Astrocyte of the spinal cord (primary cell): ENCODE data around the gene ZBED3.

Experiments used
- DNase-seq: peaks from one replicate; pipeline ENCODE4 v3.0.0; 2011; ENCODE audit warnings: low read depth, low spot score
- H3K4me3 ChIP-seq: 2 replicates; pipeline ENCODE4 v1.5.1; 2011; ENCODE audit warnings: low read depth, mild to moderate bottlenecking, low read length, moderate library complexity
- in situ Hi-C: cut with HindIII; loops from 2 replicates; pipeline ENCODE4 v1.10.0; 2017; ENCODE audit warnings: low sequenced_read_pairs
- TF ChIP-seq, protein P1 (sequence below): IDR thresholded peaks from 2 replicates; pipeline ENCODE4 v1.5.1; 2012; ENCODE audit warnings: low read depth, mild to moderate bottlenecking, low read length, inconsistent platforms

Gene ZBED3

GRCh38 chr5:77066184-77066583, 20.9 kb downstream of the ZBED3 start:
- in situ Hi-C loops: no loop called here
- H3K4me3 ChIP-seq: no peak overlapping the region
- TF ChIP-seq, protein P1, sequence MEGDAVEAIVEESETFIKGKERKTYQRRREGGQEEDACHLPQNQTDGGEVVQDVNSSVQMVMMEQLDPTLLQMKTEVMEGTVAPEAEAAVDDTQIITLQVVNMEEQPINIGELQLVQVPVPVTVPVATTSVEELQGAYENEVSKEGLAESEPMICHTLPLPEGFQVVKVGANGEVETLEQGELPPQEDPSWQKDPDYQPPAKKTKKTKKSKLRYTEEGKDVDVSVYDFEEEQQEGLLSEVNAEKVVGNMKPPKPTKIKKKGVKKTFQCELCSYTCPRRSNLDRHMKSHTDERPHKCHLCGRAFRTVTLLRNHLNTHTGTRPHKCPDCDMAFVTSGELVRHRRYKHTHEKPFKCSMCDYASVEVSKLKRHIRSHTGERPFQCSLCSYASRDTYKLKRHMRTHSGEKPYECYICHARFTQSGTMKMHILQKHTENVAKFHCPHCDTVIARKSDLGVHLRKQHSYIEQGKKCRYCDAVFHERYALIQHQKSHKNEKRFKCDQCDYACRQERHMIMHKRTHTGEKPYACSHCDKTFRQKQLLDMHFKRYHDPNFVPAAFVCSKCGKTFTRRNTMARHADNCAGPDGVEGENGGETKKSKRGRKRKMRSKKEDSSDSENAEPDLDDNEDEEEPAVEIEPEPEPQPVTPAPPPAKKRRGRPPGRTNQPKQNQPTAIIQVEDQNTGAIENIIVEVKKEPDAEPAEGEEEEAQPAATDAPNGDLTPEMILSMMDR: no peak
- no peak for DNase-seq

DNA sequence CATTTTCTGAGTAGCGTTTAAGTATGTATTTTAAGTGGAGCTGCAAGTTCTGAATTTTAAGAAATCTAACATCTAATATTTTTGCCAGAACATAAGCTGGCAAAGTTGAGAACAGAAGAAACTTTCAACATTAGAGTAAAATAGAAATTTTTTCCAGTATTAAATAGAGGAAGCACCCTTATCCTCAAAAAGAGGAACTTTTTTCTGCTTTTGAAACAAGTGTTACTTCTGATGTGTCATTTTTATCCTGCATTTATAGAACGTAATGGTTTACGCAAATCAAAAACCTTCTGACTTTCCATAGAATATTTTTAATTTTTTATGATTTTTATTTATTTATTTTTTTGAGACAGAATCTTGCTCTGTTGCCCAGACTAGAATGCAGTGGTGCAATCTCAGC, 21.8 kb downstream of the ZBED3 start:
- no peak for DNase-seq
- TF ChIP-seq, protein P1: no peak
- in situ Hi-C loops: no loop called here
- H3K4me3 ChIP-seq: no peak overlapping the region

DNA sequence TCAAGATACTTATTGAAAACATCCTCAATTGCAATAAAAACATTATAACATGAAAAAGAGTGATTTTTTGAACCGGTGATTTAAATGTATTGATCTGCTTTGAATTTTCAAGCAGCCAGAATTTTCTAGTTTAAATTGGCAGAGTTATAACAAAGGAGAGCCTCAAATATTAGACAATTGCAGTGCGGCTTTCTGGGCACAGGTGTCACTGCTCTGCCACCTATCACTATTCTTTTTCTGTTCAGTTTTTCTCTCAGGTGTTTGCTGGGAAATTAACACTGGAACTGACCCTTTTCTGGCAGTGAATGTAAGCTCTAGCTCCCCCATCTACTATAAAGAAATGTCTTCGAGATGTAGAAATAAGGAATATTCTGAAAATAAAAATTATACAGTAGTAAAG, 23.0 kb downstream of the ZBED3 start:
- no peak overlapping the region for H3K4me3 ChIP-seq
- no peak for DNase-seq
- in situ Hi-C loops: no loop called here
- TF ChIP-seq, protein P1: no peak

- in situ Hi-C loops: no loop called here
- H3K4me3 ChIP-seq: no peak overlapping the region
- DNase-seq: no peak
- TF ChIP-seq, protein P1: no peak
Observed at GRCh38 chr5:77046416-77047073, 40.5 kb downstream of the ZBED3 start.

GRCh38 chr5:77035950-77036349, 51.1 kb downstream of the ZBED3 start:
- TF ChIP-seq, protein P1: no peak
- in situ Hi-C loops: no loop called here
- DNase-seq: no peak
- no peak overlapping the region for H3K4me3 ChIP-seq

- no peak for DNase-seq
- no peak overlapping the region for H3K4me3 ChIP-seq
- TF ChIP-seq, protein P1: no peak
Observed at GRCh38 chr5:77033338-77033737, 53.7 kb downstream of the ZBED3 start.

More at GRCh38 chr5:77033338-77033737, 53.7 kb downstream of the ZBED3 start:
- in situ Hi-C loops: no loop called here
